Coronary artery (tissue), 2 donors: Measurements from ENCODE around the gene DPP7.

Experiments used
- DNase-seq: peaks from one replicate; pipeline ENCODE4 v3.0.0-alpha.2; 2017; ENCODE audit warnings: low spot score
- H3K27ac ChIP-seq, 2 donors: fragments of 200-600 bp; sonication (generic); one replicate each; pipeline ENCODE4 v1.5.1; 2016 to 2019
- H3K4me3 ChIP-seq: fragments of 200-600 bp; sonication (generic); 2 replicates; pipeline ENCODE4 v1.5.1; 2016; ENCODE audit warnings: mild to moderate bottlenecking, moderate library complexity
- TF ChIP-seq, protein P1 (sequence below): fragments of 200-600 bp; sonication (generic); IDR thresholded peaks from one replicate; pipeline ENCODE4 v1.5.1; 2019; ENCODE audit warnings: antibody characterized with exemption

Gene DPP7

DNA sequence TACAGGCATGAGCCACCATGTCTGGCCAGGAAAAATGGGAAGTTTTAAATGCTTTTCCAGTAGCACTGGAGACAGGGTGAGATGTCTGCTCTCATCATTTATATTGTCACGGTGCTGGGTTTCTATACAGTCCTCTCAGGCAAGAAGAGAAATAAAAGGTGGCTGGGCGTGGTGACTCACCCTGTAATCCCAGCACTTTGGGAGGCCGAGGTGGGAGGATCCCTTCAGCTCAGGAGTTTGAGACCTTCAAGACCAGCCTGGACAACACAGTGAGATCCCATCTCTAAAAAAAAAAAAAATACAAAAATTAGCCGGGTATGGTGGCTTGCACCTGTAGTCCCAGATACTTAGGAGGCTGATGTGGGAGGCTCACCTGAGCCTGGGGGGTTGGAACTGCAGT is 19.7 kb upstream of the DPP7 start:
- TF ChIP-seq, protein P1, sequence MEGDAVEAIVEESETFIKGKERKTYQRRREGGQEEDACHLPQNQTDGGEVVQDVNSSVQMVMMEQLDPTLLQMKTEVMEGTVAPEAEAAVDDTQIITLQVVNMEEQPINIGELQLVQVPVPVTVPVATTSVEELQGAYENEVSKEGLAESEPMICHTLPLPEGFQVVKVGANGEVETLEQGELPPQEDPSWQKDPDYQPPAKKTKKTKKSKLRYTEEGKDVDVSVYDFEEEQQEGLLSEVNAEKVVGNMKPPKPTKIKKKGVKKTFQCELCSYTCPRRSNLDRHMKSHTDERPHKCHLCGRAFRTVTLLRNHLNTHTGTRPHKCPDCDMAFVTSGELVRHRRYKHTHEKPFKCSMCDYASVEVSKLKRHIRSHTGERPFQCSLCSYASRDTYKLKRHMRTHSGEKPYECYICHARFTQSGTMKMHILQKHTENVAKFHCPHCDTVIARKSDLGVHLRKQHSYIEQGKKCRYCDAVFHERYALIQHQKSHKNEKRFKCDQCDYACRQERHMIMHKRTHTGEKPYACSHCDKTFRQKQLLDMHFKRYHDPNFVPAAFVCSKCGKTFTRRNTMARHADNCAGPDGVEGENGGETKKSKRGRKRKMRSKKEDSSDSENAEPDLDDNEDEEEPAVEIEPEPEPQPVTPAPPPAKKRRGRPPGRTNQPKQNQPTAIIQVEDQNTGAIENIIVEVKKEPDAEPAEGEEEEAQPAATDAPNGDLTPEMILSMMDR = no peak
- no peak overlapping the region for H3K27ac ChIP-seq
- DNase-seq = no peak
- no peak overlapping the region for H3K4me3 ChIP-seq

DNA sequence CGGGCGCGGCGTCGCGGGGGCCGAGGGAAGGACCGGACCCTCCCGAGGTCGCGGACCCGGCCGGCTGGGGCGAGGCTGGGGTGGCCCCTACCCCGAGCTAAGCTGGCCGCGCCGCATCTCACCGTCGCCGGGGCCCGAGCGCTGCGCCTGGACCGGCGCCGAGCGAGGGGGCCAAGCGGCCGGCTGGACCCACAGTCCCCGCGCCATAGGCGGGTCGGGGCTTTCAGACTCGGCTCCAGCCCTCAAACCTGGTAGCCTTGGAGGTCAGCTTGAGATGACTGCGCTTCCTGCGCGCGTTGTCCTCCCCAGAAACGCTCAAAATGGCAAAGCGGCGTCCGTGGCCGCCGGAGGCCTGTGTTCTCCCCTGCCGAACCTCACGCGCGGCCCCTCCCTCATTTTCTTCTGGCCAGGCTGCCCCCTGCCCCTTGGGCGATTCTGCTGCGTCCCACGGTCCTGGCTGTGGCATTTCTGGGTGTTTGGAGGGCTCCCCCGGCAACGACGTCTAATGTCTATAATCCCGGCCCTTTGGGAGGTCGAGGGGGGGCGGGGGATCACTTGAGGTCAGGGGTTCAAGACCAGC is 15.7 kb upstream of the DPP7 start:
- Histone ChIP-seq H3K4me3 (peak overlapping the region; percentile 80), H3K27ac (peak overlapping the region in 1 of 2 donors; percentile 70)
- TF ChIP-seq, protein P1 = no peak
- no peak for DNase-seq

DNA sequence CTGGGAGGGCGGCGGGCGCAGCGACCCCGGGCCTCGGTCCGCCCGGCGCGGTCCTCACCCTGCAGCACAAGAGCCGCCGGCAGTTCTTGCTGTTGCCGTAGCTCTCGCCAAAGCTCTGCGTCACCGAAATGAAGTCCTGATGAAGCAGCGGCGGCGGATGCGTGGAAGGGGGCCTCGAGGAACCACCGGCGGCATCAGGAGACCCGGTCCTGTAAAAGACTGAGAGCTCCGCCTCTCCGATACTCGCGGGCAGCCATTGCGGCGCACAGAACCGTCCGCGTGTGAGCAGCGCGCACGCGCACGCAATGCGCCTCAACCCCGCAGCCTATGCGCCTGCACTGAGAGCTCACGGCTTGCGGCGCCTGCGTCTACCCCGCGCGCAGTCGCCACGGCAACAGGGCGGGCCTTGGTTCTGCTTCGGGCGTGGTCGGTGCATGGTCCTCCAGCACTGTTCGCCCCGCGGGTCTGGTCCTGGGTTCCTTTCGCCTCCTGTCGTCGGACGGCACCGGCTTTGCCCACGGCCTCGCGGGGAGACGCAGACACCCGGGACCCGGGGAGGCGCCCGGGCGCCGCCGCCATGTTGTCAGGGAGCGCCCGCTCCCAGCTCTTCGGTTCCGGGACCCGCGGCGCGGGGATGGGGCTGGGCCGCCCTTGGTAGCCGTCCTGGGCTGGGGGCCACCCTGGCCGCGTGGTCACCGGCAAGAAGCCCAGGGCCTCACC is 15.1 kb upstream of the DPP7 start:
- H3K4me3 ChIP-seq = peak overlapping the region; percentile 80
- TF ChIP-seq, protein P1 = no peak
- DNase-seq = peak; percentile 82
- H3K27ac ChIP-seq = peak overlapping the region; percentile 19 to 70

DNA sequence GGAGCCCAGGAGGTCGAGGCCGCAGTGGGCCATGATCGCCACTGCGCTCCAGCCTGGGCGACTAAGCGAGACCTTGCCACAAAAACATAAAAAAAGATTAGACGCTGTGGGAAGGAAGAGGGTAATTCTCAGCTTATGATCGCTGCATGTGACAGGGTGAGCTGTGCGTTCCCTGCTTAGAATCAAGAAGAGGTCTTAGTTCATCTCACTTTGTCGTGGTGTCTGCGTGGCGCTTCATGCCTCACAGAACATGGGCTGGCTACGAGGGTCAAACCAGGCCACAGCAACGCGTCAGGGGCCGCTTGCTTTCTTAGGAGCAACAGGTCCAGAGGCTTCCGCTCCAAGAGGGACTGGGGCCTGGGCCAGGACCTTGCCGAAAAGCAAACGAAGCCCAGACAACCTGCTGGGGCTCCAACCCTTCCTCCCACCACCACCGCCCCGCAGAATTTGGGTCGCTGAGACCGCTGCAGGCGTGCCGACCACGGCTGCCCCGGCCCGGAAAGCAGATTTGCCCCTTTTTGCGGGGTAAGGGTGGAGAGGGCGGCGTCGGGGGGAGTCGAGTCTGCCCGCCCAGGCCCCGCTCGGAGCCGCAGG is 14.4 kb upstream of the DPP7 start:
- H3K27ac ChIP-seq = peak overlapping the region; percentile 19 to 70

DNA sequence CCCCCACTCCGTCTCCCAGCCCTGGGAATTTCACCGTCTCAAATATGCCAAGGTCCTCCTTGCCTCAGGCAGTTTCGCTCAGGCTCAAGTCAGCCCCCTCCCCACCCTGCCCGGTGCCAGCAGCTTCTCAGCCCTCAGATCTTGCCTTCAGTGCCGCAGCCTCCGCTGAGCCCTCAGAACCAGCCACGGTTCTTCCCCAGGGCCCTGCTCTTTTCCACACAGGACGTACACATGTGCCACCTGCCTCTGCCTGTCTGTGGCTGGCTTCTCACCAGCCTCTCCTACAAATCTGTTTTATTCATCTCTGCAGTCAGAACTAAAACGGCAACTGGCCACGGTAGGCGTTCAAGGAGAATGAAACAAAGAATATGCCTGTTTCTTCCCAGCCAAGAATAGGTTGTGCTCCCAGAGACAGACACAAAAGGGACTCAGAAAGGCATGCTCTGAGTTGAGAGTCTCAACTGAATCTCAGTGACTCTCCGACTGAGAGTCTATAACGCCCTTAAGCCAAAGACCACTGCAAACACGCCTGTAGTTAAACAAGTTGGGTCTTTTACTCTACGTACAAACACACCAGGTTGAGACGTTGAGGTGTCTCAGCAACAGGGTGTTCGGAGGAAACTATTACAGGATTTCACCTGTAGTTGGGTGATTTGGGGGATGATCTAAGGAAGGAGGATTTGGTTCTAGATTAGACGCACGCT is 13.8 kb upstream of the DPP7 start:
- DNase-seq = no peak
- TF ChIP-seq, protein P1 = no peak
- no peak overlapping the region for H3K27ac ChIP-seq
- H3K4me3 ChIP-seq = peak overlapping the region; percentile 80

More for the DNA sequence above, 14.4 kb upstream of the DPP7 start:
- no peak for DNase-seq
- H3K4me3 ChIP-seq = peak overlapping the region; percentile 80
- TF ChIP-seq, protein P1 = no peak

DNA sequence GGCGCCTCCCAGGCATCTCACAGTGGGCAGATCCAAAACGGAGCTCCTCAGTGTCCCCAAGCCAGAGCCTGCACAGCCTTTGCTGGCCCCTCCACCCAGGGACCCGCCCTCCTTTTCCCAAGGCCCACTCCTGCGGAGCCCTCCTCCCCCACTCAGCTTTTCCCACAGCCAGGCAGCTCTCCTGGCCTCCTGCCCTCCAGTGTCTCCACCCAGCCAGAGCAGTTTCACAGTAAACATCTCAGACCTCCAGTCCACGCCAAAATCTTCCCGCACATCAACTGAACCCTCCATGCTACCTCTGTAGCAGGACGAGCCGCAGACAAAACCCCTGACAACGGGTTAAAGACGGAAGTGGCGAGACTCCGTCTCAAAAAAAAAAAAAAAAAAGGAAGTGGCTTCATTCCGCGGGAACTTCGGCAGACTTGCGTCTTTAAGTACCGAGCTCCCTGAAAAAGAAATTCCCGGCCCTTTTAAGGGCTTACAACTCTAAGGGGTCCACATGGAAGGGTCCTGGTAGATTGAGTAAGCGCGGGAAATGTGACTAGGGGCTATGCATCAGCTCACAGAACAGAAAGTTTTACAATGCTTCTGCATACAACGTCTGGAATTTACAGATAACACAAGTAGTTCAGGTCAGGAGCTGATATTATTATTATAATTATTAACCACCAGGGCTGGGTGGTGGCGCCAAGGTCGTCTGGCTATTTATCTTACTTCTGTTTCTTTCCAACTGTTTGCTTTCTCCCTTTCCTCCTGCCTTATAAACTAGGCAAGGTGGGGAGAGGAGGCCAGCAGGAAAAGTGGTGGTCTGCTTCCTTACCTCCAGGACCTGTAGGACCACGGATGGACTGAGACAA is 13.0 kb upstream of the DPP7 start:
- peak overlapping the region; percentile 57 for H3K4me3 ChIP-seq
- TF ChIP-seq, protein P1 = no peak
- H3K27ac ChIP-seq = peak overlapping the region; percentile 37 to 74
- no peak for DNase-seq
